Psoas muscle (tissue), 8 donors: ENCODE data around the gene SRGAP3. TPM values are rescaled to one million over a fixed set of nuclear protein-coding genes. Genes with fewer than 3 reads are reported as not detected.
"Not testable (repeated sequence)": the region's sequence is repeated elsewhere in the genome, so short reads cannot be mapped to it uniquely, and the experiment has no call there.

Experiments
- ATAC-seq, 4 donors: fragments of 200-7000 bp; cut with Tn5 transposase; one replicate each; pipeline ENCODE4 v1.9.1; 2020; ENCODE audit warnings: moderate library complexity in 3 of 4, mild to moderate bottlenecking in 2 of 4
- DNase-seq, 2 donors: peaks; one replicate each; pipeline ENCODE4 v3.0.0-alpha.2; 2020
- H3K27ac ChIP-seq: fragments of 200-600 bp; one replicate; pipeline ENCODE4 v1.8.0; 2022
- H3K27me3 ChIP-seq, 3 donors: fragments of 200-600 bp in 1 of 3; one replicate each; pipeline versions ENCODE4 v1.6.1 to v1.8.0; 2013 to 2022; ENCODE audit warnings: low read length in 2 of 3, mild to moderate bottlenecking in 2 of 3, moderate library complexity in 1 of 3; ENCODE audit not compliant: insufficient read depth in 3 of 3
- H3K36me3 ChIP-seq, 2 donors: fragments of 200-600 bp in 1 of 2; one replicate each; pipeline versions ENCODE4 v1.6.1 to v1.8.0; 2013 to 2022; ENCODE audit warnings: low read depth in 1 of 2, mild to moderate bottlenecking in 1 of 2, moderate library complexity in 1 of 2; ENCODE audit not compliant: insufficient read depth in 1 of 2
- H3K4me1 ChIP-seq: fragments of 200-600 bp; one replicate; pipeline ENCODE4 v1.8.0; 2022
- H3K4me3 ChIP-seq: fragments of 200-600 bp; one replicate; pipeline ENCODE4 v1.8.0; 2022; ENCODE audit warnings: mild to moderate bottlenecking
- H3K9me3 ChIP-seq: fragments of 200-600 bp; one replicate; pipeline ENCODE4 v1.8.0; 2022
- CTCF ChIP-seq: fragments of 200-600 bp; IDR thresholded peaks from one replicate; pipeline ENCODE4 v1.8.0; 2022; ENCODE audit warnings: antibody characterized with exemption
- WGBS, 3 donors: extraction: QIAGEN DNeasy Blood & Tissue Kit; methylation state at CpG; one replicate each; pipeline versions ENCODE4 v1.1.6 to v1.1.7; 2013; 5-methylcytosine and 5-hydroxymethylcytosine counted together
- intact Hi-C, 2 donors: fragments of 100-400 bp; cut with DNase I; formaldehyde crosslinking; loops; one replicate each; pipeline versions ENCODE4 v1.11.0 to v1.14.2; 2022
- polyA plus RNA-seq, 3 donors: library from polyadenylated mRNA; stranded (reverse); fragments of 200-250 nt; gene quantifications; one replicate each; pipeline ENCODE4 v1.2.3, GENCODE V29; 2013
- total RNA-seq, 4 donors: library from RNA; stranded (reverse); fragmentation: NEBNext Ultra II Directional in 2 of 4; extraction: Animal tissue kit (Norgen Biotek cat#: 25700) in 2 of 4; gene quantifications; one replicate each; pipeline versions ENCODE4 v1.2.1 to v1.2.4, GENCODE V29; 2021 to 2023
- donor health status: healthy with polysubstance abuse.
- donor health status: DM: no; HTN: no; CAD: no; lungs with moderate emphysema.
- donor health status: Bipolar disorder and iron deficiency.
- donor health status: healthy.
- donor health status: DM: yes; HTN: yes; CAD: no.
- donor health status: DM: no; HTN: no; CAD: no.
- donor health status: DM: no; HTN: no; CAD: no.
- donor health status: DM: yes; HTN: yes; CAD: no.

SRGAP3 gene
- total and polyA plus RNA-seq, 7 donors, result 0.77 to 7.6 (median 1.9) TPM

- Histone ChIP-seq H3K27me3 (no peaks in the 10 kb centered on the region), H3K36me3 (no peaks in the 10 kb centered on the region), H3K4me1 (no peaks in the 10 kb centered on the region), H3K9me3 (no peaks in the 10 kb centered on the region), H3K4me3 (no peak overlapping the region), H3K27ac (no peak overlapping the region)
- ATAC-seq (no peak), DNase-seq (no peak)
- intact Hi-C loops, result no loop called here
- TF ChIP-seq CTCF, result no peak
- 41 to 45% (median 43%) methylated on average over 15 of the region's 15 CpGs for WGBS, 3 donors
Observed at GRCh38 chr3:9091486-9092235, 157.8 kb downstream of the SRGAP3 start.

GRCh38 chr3:9088441-9089353, 160.7 kb downstream of the SRGAP3 start:
- intact Hi-C loops, result loop anchor here in 1 of 2 donors (5.0 kb wide), 1 partner anchor 214 kb away; no protein-coding TSS in a partner anchor
- H3K4me3 ChIP-seq, result no peak overlapping the region
- 61 to 68% (median 65%) methylated on average over 12 of the region's 12 CpGs for WGBS, 3 donors

GRCh38 chr3:9087831-9088413, 161.5 kb downstream of the SRGAP3 start:
- DNase-seq, result peak in 1 of 2 donors; percentile 25
- intact Hi-C loops, result loop anchor here in 1 of 2 donors (5.0 kb wide), 1 partner anchor 214 kb away; no protein-coding TSS in a partner anchor
- 68 to 83% (median 75%) methylated on average over 8 of the region's 8 CpGs for WGBS, 3 donors
- H3K36me3 ChIP-seq, result no peaks in the 10 kb centered on the region
- H3K4me3 ChIP-seq, result no peak overlapping the region
- no peak overlapping the region for H3K27ac ChIP-seq
- no peaks in the 10 kb centered on the region for H3K9me3 ChIP-seq
- TF ChIP-seq CTCF, result no peak
- no peaks in the 10 kb centered on the region for H3K4me1 ChIP-seq
- no peaks in the 10 kb centered on the region for H3K27me3 ChIP-seq
- ATAC-seq, result peak; percentile 32 to 72 (median 60)

More at GRCh38 chr3:9088441-9089353, 160.7 kb downstream of the SRGAP3 start:
- TF ChIP-seq CTCF, result no peak
- Histone ChIP-seq H3K27me3 (no peaks in the 10 kb centered on the region), H3K27ac (no peak overlapping the region), H3K36me3 (no peaks in the 10 kb centered on the region), H3K9me3 (no peaks in the 10 kb centered on the region), H3K4me1 (no peaks in the 10 kb centered on the region)
- no peak for DNase-seq
- ATAC-seq, result peak; percentile 34 to 79 (median 63)

GRCh38 chr3:9085428-9085827, 164.0 kb downstream of the SRGAP3 start:
- H3K4me3 ChIP-seq, H3K4me1 ChIP-seq, H3K9me3 ChIP-seq, DNase-seq, H3K27me3 ChIP-seq, H3K36me3 ChIP-seq, ATAC-seq, H3K27ac ChIP-seq: not testable (repeated sequence)
- intact Hi-C loops, result loop anchor here in 1 of 2 donors (5.0 kb wide), 1 partner anchor 217 kb away; no protein-coding TSS in a partner anchor
- WGBS, 3 donors, result 44 to 93% (median 58%) methylated on average over 2 of the region's 2 CpGs
